NB4 (cell line): ENCODE data around the gene TAF6.

ENCODE experiments used
- DNase-seq: peaks from one replicate; pipeline ENCODE4 v3.0.0; 2010; ENCODE audit warnings: low read depth
- H3K4me3 ChIP-seq: one replicate; pipeline ENCODE4 v1.5.1; 2011; ENCODE audit warnings: mild to moderate bottlenecking, low read depth, low read length, moderate library complexity
- MYC ChIP-seq: IDR thresholded peaks from 2 replicates; pipeline ENCODE4 v1.6.1; 2011; ENCODE audit warnings: low read depth, low read length
- POLR2A ChIP-seq: IDR thresholded peaks from 2 replicates; pipeline ENCODE4 v1.6.1; 2011; ENCODE audit warnings: mild to moderate bottlenecking; ENCODE audit not compliant: insufficient read length; ENCODE audit errors: extremely low read depth
- TF ChIP-seq, protein P1 (sequence below): IDR thresholded peaks from 2 replicates; pipeline ENCODE4 v1.6.1; 2011; ENCODE audit warnings: low read depth, low read length
- TF ChIP-seq, protein P2 (sequence below): IDR thresholded peaks from one replicate; pipeline ENCODE4 v1.5.1; 2012; ENCODE audit warnings: low read depth, low read length

The TAF6 gene

GRCh38 chr7:100126239-100126930 is 7.2 kb upstream of the TAF6 start:
- no peak for TF ChIP-seq POLR2A
- TF ChIP-seq, protein P1, sequence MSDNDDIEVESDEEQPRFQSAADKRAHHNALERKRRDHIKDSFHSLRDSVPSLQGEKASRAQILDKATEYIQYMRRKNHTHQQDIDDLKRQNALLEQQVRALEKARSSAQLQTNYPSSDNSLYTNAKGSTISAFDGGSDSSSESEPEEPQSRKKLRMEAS, result no peak
- no peak for TF ChIP-seq MYC
- TF ChIP-seq, protein P2, sequence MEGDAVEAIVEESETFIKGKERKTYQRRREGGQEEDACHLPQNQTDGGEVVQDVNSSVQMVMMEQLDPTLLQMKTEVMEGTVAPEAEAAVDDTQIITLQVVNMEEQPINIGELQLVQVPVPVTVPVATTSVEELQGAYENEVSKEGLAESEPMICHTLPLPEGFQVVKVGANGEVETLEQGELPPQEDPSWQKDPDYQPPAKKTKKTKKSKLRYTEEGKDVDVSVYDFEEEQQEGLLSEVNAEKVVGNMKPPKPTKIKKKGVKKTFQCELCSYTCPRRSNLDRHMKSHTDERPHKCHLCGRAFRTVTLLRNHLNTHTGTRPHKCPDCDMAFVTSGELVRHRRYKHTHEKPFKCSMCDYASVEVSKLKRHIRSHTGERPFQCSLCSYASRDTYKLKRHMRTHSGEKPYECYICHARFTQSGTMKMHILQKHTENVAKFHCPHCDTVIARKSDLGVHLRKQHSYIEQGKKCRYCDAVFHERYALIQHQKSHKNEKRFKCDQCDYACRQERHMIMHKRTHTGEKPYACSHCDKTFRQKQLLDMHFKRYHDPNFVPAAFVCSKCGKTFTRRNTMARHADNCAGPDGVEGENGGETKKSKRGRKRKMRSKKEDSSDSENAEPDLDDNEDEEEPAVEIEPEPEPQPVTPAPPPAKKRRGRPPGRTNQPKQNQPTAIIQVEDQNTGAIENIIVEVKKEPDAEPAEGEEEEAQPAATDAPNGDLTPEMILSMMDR, result no peak

DNA sequence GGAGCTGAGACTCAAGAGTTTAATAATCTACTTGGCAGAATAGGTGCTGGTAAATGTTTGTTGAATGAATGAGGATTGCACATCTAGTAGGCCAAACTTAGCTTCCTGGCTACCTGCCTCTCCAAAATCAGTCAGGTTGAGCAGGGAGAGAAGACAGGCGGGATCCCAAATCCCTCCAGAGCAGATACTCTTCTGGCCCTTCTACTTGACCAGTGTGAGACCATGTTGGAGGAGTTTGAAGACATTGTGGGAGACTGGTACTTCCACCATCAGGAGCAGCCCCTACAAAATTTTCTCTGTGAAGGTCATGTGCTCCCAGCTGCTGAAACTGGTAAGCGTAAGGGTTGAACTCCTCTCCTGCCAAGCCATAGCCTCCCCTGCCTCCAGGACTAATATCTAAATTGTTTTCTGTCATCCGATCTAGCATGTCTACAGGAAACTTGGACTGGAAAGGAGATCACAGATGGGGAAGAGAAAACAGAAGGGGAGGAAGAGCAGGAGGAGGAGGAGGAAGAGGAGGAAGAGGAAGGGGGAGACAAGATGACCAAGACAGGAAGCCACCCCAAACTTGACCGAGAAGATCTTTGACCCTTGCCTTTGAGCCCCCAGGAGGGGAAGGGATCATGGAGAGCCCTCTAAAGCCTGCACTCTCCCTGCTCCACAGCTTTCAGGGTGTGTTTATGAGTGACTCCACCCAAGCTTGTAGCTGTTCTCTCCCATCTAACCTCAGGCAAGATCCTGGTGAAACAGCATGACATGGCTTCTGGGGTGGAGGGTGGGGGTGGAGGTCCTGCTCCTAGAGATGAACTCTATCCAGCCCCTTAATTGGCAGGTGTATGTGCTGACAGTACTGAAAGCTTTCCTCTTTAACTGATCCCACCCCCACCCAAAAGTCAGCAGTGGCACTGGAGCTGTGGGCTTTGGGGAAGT is 5.4 kb upstream of the TAF6 start:
- TF ChIP-seq, protein P1, result no peak
- TF ChIP-seq, protein P2, result no peak
- no peak for TF ChIP-seq MYC
- TF ChIP-seq POLR2A, result no peak
- DNase-seq, result no peak
- no peak overlapping the region for H3K4me3 ChIP-seq

More at GRCh38 chr7:100126239-100126930, 7.2 kb upstream of the TAF6 start:
- DNase-seq, result no peak
- peak overlapping the region; percentile 96 for H3K4me3 ChIP-seq

DNA sequence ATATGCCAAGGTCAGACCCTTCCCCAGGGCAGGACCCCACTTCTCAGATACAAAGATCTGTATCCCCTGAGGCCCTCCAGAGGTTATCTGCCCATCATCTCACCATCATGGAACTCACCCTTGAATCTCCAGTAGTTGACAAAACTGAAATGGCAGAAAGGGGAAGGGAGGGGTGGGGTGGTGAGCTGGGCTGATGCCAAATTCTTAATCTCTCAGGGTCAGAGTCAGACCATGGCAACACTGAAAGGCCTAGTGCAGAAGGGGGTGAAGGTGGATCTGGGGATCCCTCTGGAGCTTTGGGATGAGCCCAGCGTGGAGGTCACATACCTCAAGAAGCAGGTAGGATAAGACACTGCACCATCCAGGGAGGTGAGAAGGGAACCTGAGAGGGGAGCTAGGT is 3.4 kb upstream of the TAF6 start:
- no peak overlapping the region for H3K4me3 ChIP-seq
- no peak for DNase-seq
- TF ChIP-seq, protein P1, result no peak
- TF ChIP-seq POLR2A (no peak), MYC (no peak)
- TF ChIP-seq, protein P2, result no peak

DNA sequence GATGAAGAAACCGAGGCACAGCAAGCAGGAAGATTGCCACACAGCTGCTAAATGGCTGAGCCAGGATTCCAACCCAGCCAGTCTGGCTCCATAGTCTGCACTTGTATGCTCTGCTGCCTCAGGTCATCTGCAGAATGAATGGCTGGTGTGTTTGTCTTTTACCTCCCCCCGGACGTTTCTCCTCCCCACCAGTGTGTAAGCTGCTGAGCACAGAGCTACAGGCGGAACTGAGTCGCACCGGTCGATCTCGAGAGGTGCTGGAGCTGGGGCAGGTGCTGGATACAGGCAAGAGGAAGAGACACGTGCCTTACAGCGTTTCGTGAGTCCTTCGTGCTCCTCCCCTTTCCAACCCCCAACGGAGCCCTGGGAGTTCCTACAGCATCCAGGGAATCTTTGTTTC is 2.9 kb upstream of the TAF6 start:
- no peak for DNase-seq
- no peak for TF ChIP-seq POLR2A
- TF ChIP-seq MYC, result no peak
- TF ChIP-seq, protein P1, result no peak
- TF ChIP-seq, protein P2, result no peak
- H3K4me3 ChIP-seq, result no peak overlapping the region

- H3K4me3 ChIP-seq, result peak overlapping the region; percentile 99
Measured at GRCh38 chr7:100120733-100121036, 1.5 kb upstream of the TAF6 start.

More at GRCh38 chr7:100120733-100121036, 1.5 kb upstream of the TAF6 start:
- DNase-seq, result no peak
- TF ChIP-seq POLR2A, result no peak
- TF ChIP-seq, protein P1, result no peak
- TF ChIP-seq MYC, result no peak
- TF ChIP-seq, protein P2, result no peak
